B cell (primary cell): ENCODE results near the gene IFNG-AS1.

Source experiments
- EZH2 ChIP-seq: IDR thresholded peaks from 2 replicates; pipeline ENCODE4 v1.6.1; 2012; ENCODE audit warnings: borderline replicate concordance, low read depth, mild to moderate bottlenecking, moderate library complexity, low read length; ENCODE audit not compliant: insufficient read depth, poor library complexity, severe bottlenecking
- TF ChIP-seq, protein P1 (sequence below): fragments of 200-600 bp; IDR thresholded peaks from one replicate; pipeline ENCODE4 v1.8.0; 2022; ENCODE audit warnings: antibody characterized with exemption, mild to moderate bottlenecking

DNA sequence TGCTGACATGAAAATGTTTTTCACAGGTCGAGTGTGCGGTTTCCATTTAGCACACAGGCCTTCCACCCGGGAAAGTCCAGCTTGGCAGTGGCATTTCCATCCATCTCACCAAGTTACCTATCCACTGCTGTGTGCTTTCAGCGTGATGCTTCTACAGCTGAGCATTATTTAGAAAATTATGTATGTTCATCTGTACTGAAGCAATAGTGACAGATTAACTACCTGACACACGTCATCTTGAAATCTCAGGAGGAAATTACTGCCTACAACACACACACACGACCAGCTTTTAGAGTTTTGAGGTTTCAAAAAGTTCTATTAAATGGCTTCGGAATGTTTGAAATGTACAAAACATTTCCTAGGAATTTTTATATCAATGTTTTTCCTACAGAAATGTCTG is 39.4 kb downstream of the IFNG-AS1 start:
- TF ChIP-seq, protein P1, sequence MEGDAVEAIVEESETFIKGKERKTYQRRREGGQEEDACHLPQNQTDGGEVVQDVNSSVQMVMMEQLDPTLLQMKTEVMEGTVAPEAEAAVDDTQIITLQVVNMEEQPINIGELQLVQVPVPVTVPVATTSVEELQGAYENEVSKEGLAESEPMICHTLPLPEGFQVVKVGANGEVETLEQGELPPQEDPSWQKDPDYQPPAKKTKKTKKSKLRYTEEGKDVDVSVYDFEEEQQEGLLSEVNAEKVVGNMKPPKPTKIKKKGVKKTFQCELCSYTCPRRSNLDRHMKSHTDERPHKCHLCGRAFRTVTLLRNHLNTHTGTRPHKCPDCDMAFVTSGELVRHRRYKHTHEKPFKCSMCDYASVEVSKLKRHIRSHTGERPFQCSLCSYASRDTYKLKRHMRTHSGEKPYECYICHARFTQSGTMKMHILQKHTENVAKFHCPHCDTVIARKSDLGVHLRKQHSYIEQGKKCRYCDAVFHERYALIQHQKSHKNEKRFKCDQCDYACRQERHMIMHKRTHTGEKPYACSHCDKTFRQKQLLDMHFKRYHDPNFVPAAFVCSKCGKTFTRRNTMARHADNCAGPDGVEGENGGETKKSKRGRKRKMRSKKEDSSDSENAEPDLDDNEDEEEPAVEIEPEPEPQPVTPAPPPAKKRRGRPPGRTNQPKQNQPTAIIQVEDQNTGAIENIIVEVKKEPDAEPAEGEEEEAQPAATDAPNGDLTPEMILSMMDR: no peak
- no peak for TF ChIP-seq EZH2
